Neural cell (in vitro differentiated cells): ENCODE results near the gene THADA. TPM values are rescaled to one million over a fixed set of nuclear protein-coding genes. Genes with fewer than 3 reads are reported as not detected.

Experiments
- H2AFZ ChIP-seq: fragments of 200-600, 300-800 bp; sonication (generic), shearing (Covaris generic); 2 replicates; pipeline ENCODE4 v1.6.0; 2014; ENCODE audit warnings: low read depth, mild to moderate bottlenecking, antibody characterized with exemption, low read length, moderate library complexity
- H3F3A ChIP-seq: fragments of 200-600 bp; shearing (Covaris generic); 2 replicates; pipeline ENCODE4 v1.6.1; 2016; ENCODE audit warnings: mild to moderate bottlenecking, moderate library complexity, mixed read lengths, antibody characterized with exemption, low read length; ENCODE audit not compliant: insufficient read depth, poor library complexity, severe bottlenecking
- H3K27ac ChIP-seq: fragments of 200-600, 300-800 bp; sonication (generic), shearing (Covaris generic); 2 replicates; pipeline ENCODE4 v1.5.1; 2014; ENCODE audit warnings: mild to moderate bottlenecking, low read length, moderate library complexity
- H3K27me3 ChIP-seq: fragments of 300-800, 200-600 bp; sonication (generic), shearing (Covaris generic); 2 replicates; pipeline ENCODE4 v1.6.0; 2014; ENCODE audit warnings: mild to moderate bottlenecking, low read depth, low read length, moderate library complexity; ENCODE audit not compliant: insufficient read depth
- H3K36me3 ChIP-seq: fragments of 300-800, 200-600 bp; sonication (generic), shearing (Covaris generic); 2 replicates; pipeline ENCODE4 v1.5.1; 2014; ENCODE audit warnings: mild to moderate bottlenecking, antibody characterized with exemption, low read length, moderate library complexity; ENCODE audit not compliant: insufficient read depth
- H3K4me2 ChIP-seq: fragments of 300-800, 200-600 bp; sonication (generic), shearing (Covaris generic); 2 replicates; pipeline ENCODE4 v1.6.0; 2014; ENCODE audit warnings: mild to moderate bottlenecking, low read length
- H3K4me3 ChIP-seq: fragments of 300-800, 200-600 bp; sonication (generic), shearing (Covaris generic); 2 replicates; pipeline ENCODE4 v1.5.1; 2014; ENCODE audit warnings: mild to moderate bottlenecking, low read length, moderate library complexity
- H3K79me2 ChIP-seq: fragments of 200-600 bp; shearing (Covaris generic); replicated peaks from 2 replicates; pipeline ENCODE4 v1.6.0; 2014; ENCODE audit warnings: mild to moderate bottlenecking, low read length, moderate library complexity; ENCODE audit not compliant: insufficient read depth
- H3K9ac ChIP-seq: fragments of 300-800, 200-600 bp; sonication (generic), shearing (Covaris generic); 2 replicates; pipeline ENCODE4 v1.6.1; 2016; ENCODE audit warnings: mild to moderate bottlenecking, low read length, mixed read lengths
- H3K9me2 ChIP-seq: fragments of 200-600 bp; shearing (Covaris generic); 2 replicates; pipeline ENCODE4 v1.6.1; 2016; ENCODE audit warnings: mild to moderate bottlenecking, low read length, mixed read lengths; ENCODE audit not compliant: insufficient read depth
- H3K9me3 ChIP-seq: fragments of 200-600, 300-800 bp; sonication (generic), shearing (Covaris generic); 2 replicates; pipeline ENCODE4 v1.6.1; 2016; ENCODE audit warnings: mild to moderate bottlenecking, mixed run types, low read length, moderate library complexity, mixed read lengths
- H4K20me1 ChIP-seq: fragments of 200-600 bp; shearing (Covaris generic); 2 replicates; pipeline ENCODE4 v1.6.1; 2016; ENCODE audit warnings: mild to moderate bottlenecking, mixed run types; ENCODE audit not compliant: insufficient read depth
- CTCF ChIP-seq: fragments of 450-650 bp; IDR thresholded peaks from 2 replicates; pipeline ENCODE4 v1.5.1; 2014; ENCODE audit warnings: antibody characterized with exemption, mild to moderate bottlenecking, moderate library complexity; ENCODE audit not compliant: poor library complexity, severe bottlenecking
- EP300 ChIP-seq: fragments of 450-650 bp; conservative IDR thresholded peaks from 2 replicates; pipeline ENCODE4 v1.6.1; 2014; ENCODE audit warnings: antibody characterized with exemption, mild to moderate bottlenecking, moderate library complexity; ENCODE audit not compliant: poor library complexity, severe bottlenecking
- EZH2 ChIP-seq: fragments of 200-600, 300-800 bp; shearing (Covaris generic), sonication (generic); IDR thresholded peaks from 2 replicates; pipeline ENCODE4 v1.6.1; 2014; ENCODE audit warnings: antibody characterized with exemption, low read length, borderline replicate concordance, mild to moderate bottlenecking; ENCODE audit not compliant: insufficient read depth, poor library complexity, severe bottlenecking
- MXI1 ChIP-seq: fragments of 450-650 bp; conservative IDR thresholded peaks from 2 replicates; pipeline ENCODE4 v1.6.1; 2014; ENCODE audit warnings: antibody characterized with exemption, mild to moderate bottlenecking; ENCODE audit not compliant: poor library complexity, severe bottlenecking
- POLR2AphosphoS5 ChIP-seq: IDR thresholded peaks from 2 replicates; pipeline ENCODE4 v1.6.1; 2012
- RAD21 ChIP-seq: fragments of 450-650 bp; conservative IDR thresholded peaks from 2 replicates; pipeline ENCODE4 v1.6.1; 2014; ENCODE audit warnings: antibody characterized with exemption, mild to moderate bottlenecking, moderate library complexity
- REST ChIP-seq: IDR thresholded peaks from 2 replicates; pipeline ENCODE4 v1.6.1; 2012; ENCODE audit warnings: borderline replicate concordance
- SMC3 ChIP-seq: fragments of 450-650 bp; conservative IDR thresholded peaks from 2 replicates; pipeline ENCODE4 v1.6.1; 2014; ENCODE audit warnings: antibody characterized with exemption, mild to moderate bottlenecking, moderate library complexity; ENCODE audit not compliant: poor library complexity
- TAF1 ChIP-seq: IDR thresholded peaks from 2 replicates; pipeline ENCODE4 v1.6.1; 2012; ENCODE audit warnings: low read depth
- polyA plus RNA-seq: library from polyadenylated mRNA; depleted of rRNA; stranded (reverse); fragments of >200 nt; gene quantifications from 2 replicates; pipeline ENCODE4 v1.2.3, GENCODE V29; 2014

THADA gene
- polyA plus RNA-seq, 1 donor from 2014 or later = 8.5 TPM

GRCh38 chr2:43300781-43301583 lies 294.9 kb downstream of the THADA start:
- no peaks in the 10 kb centered on the region for H3K36me3 ChIP-seq
- no peak overlapping the region for H3K9ac ChIP-seq
- no peaks in the 10 kb centered on the region for H3K27me3 ChIP-seq
- H3K4me2 ChIP-seq = no peak overlapping the region
- H3K9me3 ChIP-seq = no peaks in the 10 kb centered on the region
- no peaks in the 10 kb centered on the region for H3K9me2 ChIP-seq
- H2AFZ ChIP-seq = no peak overlapping the region
- H3K27ac ChIP-seq = no peak overlapping the region
- H3K79me2 ChIP-seq = no peaks in the 10 kb centered on the region
- no peaks in the 10 kb centered on the region for H4K20me1 ChIP-seq
- H3K4me3 ChIP-seq = no peak overlapping the region
- no peak for TF ChIP-seq MXI1
- TF ChIP-seq EP300 = no peak
- no peak for TF ChIP-seq REST
- TF ChIP-seq SMC3 = no peak
- TF ChIP-seq TAF1 = no peak
- TF ChIP-seq POLR2AphosphoS5 = no peak
- no peak for TF ChIP-seq EZH2
- TF ChIP-seq RAD21 = no peak
- no peak for TF ChIP-seq CTCF
- H3F3A ChIP-seq = no peaks in the 10 kb centered on the region

GRCh38 chr2:43300222-43300621 lies 295.6 kb downstream of the THADA start:
- H3K4me2 ChIP-seq = no peak overlapping the region
- TF ChIP-seq RAD21 (no peak), EP300 (no peak)
- H3K9ac ChIP-seq = no peak overlapping the region

More at GRCh38 chr2:43300222-43300621, 295.6 kb downstream of the THADA start:
- Histone ChIP-seq H4K20me1 (no peaks in the 10 kb centered on the region), H3F3A (no peaks in the 10 kb centered on the region), H3K36me3 (no peaks in the 10 kb centered on the region), H2AFZ (no peak overlapping the region), H3K79me2 (no peaks in the 10 kb centered on the region), H3K9me2 (no peaks in the 10 kb centered on the region), H3K4me3 (no peak overlapping the region), H3K27me3 (no peaks in the 10 kb centered on the region), H3K9me3 (no peaks in the 10 kb centered on the region), H3K27ac (no peak overlapping the region)
